Sciatic nerve (tissue), 2 donors: ENCODE measurements around the gene TKFC. TPM values are rescaled to one million over a fixed set of nuclear protein-coding genes. Genes with fewer than 3 reads are reported as not detected.

Source experiments
- ATAC-seq: fragments of 200-7000 bp; cut with Tn5 transposase; one replicate; pipeline ENCODE4 v1.9.1; 2020; ENCODE audit warnings: mild to moderate bottlenecking, moderate library complexity
- DNase-seq: peaks from one replicate; pipeline ENCODE4 v3.0.0-alpha.2; 2020; ENCODE audit warnings: low spot score
- intact Hi-C: fragments of 100-400 bp; cut with DNase I; formaldehyde crosslinking; loops from one replicate; pipeline ENCODE4 v1.14.2; 2022
- total RNA-seq: library from RNA; stranded (reverse); fragmentation: NEBNext Ultra II Directional; extraction: Animal tissue kit (Norgen Biotek cat#: 25700); gene quantifications from one replicate; pipeline ENCODE4 v1.2.1, GENCODE V29; 2021
- donor health status: DM: no; HTN: no; CAD: no.
- donor health status: DM: no; HTN: no; CAD: no.

The TKFC gene
- total RNA-seq, 1 donor from 2014 or later = 32.6 TPM

GRCh38 chr11:61392981-61393595 is 60.1 kb downstream of the TKFC start:
- intact Hi-C loops = no loop called here
- DNase-seq = no peak
- ATAC-seq = peak; percentile 38

Other genes with a start within 250 kb of the TKFC start
- 1.3 TPM for gene CD5, start 230.7 kb upstream of the TKFC start, total RNA-seq
- gene VPS37C, start 171.8 kb upstream of the TKFC start, total RNA-seq = 23.1 TPM
- gene PGA3, start 129.7 kb upstream of the TKFC start, total RNA-seq = not detected
- gene PGA4, start 110.9 kb upstream of the TKFC start, total RNA-seq = not detected
- not detected for gene PGA5, start 92.1 kb upstream of the TKFC start, total RNA-seq
- gene VWCE, start 37.9 kb upstream of the TKFC start, total RNA-seq = 3.6 TPM
- gene DDB1, start 123 bp upstream of the TKFC start, total RNA-seq = 161 TPM
- 37.8 TPM for gene CYB561A3, start 28.7 kb downstream of the TKFC start, total RNA-seq
- gene TMEM138, start 29.1 kb downstream of the TKFC start, total RNA-seq = 38.2 TPM
- 8.9 TPM for gene TMEM216, start 59.4 kb downstream of the TKFC start, total RNA-seq
- gene CPSF7, start 96.7 kb downstream of the TKFC start, total RNA-seq = 79.2 TPM
- 24.9 TPM for gene SDHAF2, start 96.9 kb downstream of the TKFC start, total RNA-seq
- gene LRRC10B, start 175.5 kb downstream of the TKFC start, total RNA-seq = 0.98 TPM
- 3.7 TPM for gene SYT7, start 247.8 kb downstream of the TKFC start, total RNA-seq